ENCODE results near the gene ARPC1A. TPM values are rescaled to one million over a fixed set of nuclear protein-coding genes. Genes with fewer than 3 reads are reported as not detected.

Gene ARPC1A
- total RNA-seq, 2 donors from 2014 or later: 108 to 117 TPM

DNA sequence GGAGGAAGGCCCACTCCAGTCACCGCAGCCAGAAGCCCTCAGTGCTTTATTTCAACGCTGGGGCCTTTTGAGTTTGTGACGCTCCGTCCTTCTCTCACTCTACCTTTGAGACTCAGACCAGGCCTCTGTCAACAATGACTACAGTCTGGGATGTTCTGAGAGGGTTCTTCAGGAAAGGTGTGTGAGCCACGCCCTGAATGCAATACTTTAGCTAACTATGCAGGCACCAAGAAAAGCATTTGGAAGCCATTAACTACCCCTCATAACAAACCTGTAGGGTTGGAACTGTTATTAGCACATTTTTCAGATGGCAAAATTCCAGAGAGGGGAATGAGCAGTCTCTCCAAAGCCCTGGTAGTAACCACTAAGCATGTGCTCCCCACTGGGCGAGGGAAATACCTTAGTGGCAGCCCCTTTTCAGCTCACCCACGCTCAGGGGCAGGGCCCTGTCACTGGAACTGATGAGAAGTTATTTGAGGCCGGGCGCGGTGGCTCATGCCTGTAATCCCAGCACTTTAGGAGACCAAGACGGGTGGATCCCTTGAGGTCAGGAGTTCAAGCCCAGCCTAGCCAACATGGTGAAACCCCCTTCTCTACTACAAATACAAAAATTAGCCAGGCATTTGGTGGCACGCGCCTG, 43.2 kb downstream of the ARPC1A start:
- peaks cover 33% of the 10 kb centered on the region for H3K36me3 ChIP-seq
- TF ChIP-seq, protein P1, sequence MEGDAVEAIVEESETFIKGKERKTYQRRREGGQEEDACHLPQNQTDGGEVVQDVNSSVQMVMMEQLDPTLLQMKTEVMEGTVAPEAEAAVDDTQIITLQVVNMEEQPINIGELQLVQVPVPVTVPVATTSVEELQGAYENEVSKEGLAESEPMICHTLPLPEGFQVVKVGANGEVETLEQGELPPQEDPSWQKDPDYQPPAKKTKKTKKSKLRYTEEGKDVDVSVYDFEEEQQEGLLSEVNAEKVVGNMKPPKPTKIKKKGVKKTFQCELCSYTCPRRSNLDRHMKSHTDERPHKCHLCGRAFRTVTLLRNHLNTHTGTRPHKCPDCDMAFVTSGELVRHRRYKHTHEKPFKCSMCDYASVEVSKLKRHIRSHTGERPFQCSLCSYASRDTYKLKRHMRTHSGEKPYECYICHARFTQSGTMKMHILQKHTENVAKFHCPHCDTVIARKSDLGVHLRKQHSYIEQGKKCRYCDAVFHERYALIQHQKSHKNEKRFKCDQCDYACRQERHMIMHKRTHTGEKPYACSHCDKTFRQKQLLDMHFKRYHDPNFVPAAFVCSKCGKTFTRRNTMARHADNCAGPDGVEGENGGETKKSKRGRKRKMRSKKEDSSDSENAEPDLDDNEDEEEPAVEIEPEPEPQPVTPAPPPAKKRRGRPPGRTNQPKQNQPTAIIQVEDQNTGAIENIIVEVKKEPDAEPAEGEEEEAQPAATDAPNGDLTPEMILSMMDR (IDR thresholded peaks at IDR 0.05): no peak
- no peak overlapping the region for H3K27ac ChIP-seq

DNA sequence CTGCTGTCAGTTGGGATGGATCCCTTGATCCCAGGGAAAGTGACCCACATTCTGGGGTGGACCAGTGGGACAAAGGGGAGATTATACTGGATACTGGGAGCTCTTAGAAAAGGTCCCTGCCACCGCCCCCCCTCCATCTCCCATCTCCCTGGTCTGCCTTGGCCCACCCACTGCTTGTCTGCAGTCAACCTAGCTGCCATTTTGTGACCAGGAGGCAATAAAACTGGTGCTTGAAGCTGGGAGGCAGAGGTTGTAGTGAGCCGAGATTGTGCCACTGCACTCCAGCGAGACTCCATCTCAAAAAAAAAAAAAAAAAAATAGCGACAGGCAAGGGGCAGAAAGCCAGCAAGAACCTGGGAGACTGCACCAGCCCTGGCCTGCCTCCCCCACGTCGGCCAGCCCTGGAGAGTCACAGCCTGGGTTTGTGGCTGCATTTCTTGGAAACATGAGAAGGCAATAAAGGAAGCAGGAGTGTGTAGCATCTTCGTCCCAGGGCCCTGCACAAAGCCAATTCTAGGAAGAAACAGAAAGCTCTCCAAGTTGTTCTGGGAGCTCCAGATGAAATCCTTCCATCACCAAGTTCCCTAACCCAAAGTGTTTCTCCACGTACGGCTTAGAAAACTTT, 44.2 kb downstream of the ARPC1A start:
- Histone ChIP-seq H3K4me3 (no peak overlapping the region), H3K36me3 (peaks cover 23% of the 10 kb centered on the region), H3K27me3 (no peaks in the 10 kb centered on the region), H3K27ac (no peak overlapping the region), H3K9me3 (no peaks in the 10 kb centered on the region), H3K4me1 (peaks cover 0 to 20% of the 10 kb centered on the region in 2 donors)
- TF ChIP-seq, protein P1 (IDR thresholded peaks at IDR 0.05): no peak
- DNase-seq (ENCODE audit: low spot score): no peak

More for the DNA sequence above, 43.2 kb downstream of the ARPC1A start:
- H3K27me3 ChIP-seq: no peaks in the 10 kb centered on the region
- DNase-seq (ENCODE audit: low spot score): no peak
- no peaks in the 10 kb centered on the region for H3K9me3 ChIP-seq
- no peak overlapping the region for H3K4me3 ChIP-seq
- H3K4me1 ChIP-seq: peaks cover 0 to 14% of the 10 kb centered on the region in 2 donors

DNA sequence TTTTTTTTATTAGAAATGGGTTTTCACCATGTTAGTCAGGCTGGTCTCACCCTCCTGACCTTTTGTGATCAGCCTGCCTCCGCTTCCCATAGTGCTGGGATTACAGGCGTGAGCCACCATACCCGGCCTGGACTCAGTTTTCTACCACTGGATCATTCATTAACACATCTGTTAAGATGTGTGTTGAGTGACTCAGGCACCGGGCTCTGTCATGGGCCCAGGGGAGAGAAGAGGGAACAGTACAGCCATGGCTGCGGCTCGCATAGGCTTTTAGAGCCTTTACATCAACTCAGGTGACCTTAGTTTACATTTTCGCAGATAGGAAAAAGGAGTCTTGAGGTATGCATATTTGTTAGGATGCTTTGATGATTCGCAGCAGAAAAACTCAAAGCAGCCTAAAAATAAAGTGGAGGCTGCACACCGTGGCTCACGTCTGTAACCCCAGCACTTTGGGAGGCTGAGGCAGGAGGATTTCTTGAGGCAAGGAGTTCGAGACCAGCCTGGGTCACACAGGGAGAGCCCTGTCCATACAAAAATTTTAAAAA, 45.8 kb downstream of the ARPC1A start:
- no peaks in the 10 kb centered on the region for H3K27me3 ChIP-seq
- peaks cover 0 to 31% of the 10 kb centered on the region in 2 donors for H3K4me1 ChIP-seq
- DNase-seq (ENCODE audit: low spot score): no peak
- no peak overlapping the region for H3K27ac ChIP-seq
- H3K36me3 ChIP-seq: peaks cover 8% of the 10 kb centered on the region
- H3K9me3 ChIP-seq: no peaks in the 10 kb centered on the region
- TF ChIP-seq, protein P1 (IDR thresholded peaks at IDR 0.05): no peak
- no peak overlapping the region for H3K4me3 ChIP-seq

DNA sequence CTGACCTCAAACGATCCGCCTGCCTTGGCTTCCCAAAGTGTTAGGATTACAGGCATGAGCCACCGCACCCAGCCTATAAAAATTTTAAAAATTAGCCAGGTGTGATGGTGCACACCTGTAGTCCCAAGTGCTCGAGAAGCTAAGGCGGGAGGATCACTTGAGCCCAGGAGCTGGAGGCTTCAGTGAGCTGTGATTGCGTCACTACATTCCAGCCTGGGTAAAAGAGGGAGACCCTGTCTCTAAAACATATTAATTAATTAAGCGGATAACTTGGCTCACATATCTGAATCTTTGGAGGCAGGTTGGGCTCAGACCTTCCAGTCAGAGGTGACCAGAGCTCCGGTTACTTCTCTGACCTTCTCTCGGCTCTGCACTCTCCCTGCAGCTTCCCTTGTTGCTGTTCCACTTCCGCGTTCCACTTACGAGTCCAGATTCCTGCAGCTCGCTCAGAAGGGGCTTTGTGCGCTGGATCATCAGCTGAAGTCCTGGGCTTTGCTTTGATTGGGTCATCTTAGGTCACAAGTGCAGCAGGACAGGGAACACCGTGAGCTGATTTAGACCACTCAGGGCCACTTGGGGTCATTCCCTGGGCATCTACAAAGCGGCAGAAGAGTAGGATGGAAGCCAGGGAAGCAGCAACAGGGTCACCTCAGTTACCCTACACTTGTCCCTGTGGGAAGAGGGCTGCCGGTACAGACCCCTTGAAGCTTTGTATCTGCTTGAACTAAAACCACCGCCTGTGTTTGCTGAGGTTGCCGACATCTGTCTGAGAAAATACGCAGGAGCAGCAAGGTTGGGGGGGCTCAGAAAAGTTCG, 46.8 kb downstream of the ARPC1A start:
- DNase-seq (ENCODE audit: low spot score): no peak
- Histone ChIP-seq H3K27me3 (no peaks in the 10 kb centered on the region), H3K4me1 (peaks cover 0 to 31% of the 10 kb centered on the region in 2 donors), H3K27ac (no peak overlapping the region), H3K9me3 (no peaks in the 10 kb centered on the region), H3K4me3 (no peak overlapping the region), H3K36me3 (peaks cover under 1% of the 10 kb centered on the region)
- TF ChIP-seq, protein P1 (IDR thresholded peaks at IDR 0.05): no peak

DNA sequence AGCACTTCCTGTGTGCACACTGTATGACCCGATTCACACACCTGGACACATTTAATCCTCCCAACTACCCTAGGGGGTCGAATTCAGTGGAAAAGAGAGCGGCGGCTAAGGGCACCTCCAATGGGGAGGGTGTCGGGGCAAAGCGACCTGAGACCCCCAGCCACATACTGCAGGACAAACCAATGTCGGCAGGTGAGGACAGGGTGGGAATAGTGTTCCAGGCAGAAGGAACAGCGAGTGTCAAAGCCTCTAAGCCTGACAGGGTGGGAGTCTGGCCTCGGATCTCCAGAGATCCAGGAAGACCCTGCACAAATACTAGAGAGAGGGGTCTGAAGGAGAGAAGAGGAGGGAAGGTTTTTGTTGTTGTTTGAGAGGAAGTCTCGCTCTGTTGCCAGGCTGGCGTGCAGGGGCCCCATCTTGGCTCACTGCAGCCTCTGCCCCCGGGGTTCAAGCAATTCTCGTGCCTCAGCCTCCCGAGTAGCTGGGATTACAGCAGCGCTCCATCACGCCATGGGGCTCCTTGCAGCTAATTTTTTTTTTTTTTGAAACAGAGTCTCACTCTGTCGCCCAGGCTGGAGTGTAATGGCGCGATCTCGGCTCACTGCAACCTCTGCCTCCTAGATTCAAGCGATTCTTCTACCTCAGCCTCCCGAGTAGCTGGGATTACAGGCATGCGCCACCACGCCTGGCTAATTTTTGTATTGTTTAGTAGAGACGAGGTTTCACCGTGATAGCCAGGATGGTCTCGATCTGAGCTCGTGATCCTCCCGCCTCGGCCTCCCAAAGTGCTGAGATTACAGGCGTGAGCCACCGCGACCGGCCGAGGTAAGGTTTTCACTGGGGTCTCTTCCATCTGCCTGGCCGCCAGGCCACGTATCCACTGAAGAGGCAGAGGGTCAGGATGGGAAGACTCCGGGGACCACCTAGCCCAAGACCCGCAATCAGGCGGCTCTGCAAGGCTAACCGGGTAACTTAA, 47.7 kb downstream of the ARPC1A start:
- H3K27me3 ChIP-seq: no peaks in the 10 kb centered on the region
- peaks cover 10% of the 10 kb centered on the region for H3K36me3 ChIP-seq
- H3K4me1 ChIP-seq: peaks cover 0 to 35% of the 10 kb centered on the region in 2 donors
- H3K9me3 ChIP-seq: no peaks in the 10 kb centered on the region
- TF ChIP-seq, protein P1 (IDR thresholded peaks at IDR 0.05): no peak
- no peak for DNase-seq (ENCODE audit: low spot score)
- peak overlapping the region; percentile 82 to 94 for H3K4me3 ChIP-seq
- H3K27ac ChIP-seq: peak overlapping the region; percentile 90

Measured in right atrium auricular region (tissue), 2 donors.